HCT116 (cell line): ENCODE data around the gene SAMD4A. TPM values are rescaled to one million over a fixed set of nuclear protein-coding genes. Genes with fewer than 3 reads are reported as not detected.

ENCODE experiments used
- ATAC-seq: fragments of 200-7000 bp; cut with Tn5 transposase; 2 replicates; pipeline ENCODE4 v1.9.1; 2020; ENCODE audit warnings: mild to moderate bottlenecking, moderate library complexity
- BruUV-seq: library from RNA; stranded (reverse); fragments of 400-500 nt; replicated peaks from 2 replicates; lab custom pipeline; 2021; lab: Mats Ljungman, UMichigan
- CTCF ChIA-PET: fragments of 300-600 bp; sonication (Branson Sonifier 250); formaldehyde crosslinking; loops from one replicate; lab custom pipeline; 2021; ENCODE audit warnings: antibody characterized with exemption; lab: Charles Lee
- POLR2A ChIA-PET: fragments of 300-600, 350-600 bp; sonication (Branson Sonifier 250); formaldehyde crosslinking; loops from one replicate; lab custom pipeline; 2021; ENCODE audit warnings: antibody characterized with exemption; lab: Charles Lee
- RAD21 ChIA-PET, 2 experiments: fragments of 300-600 bp; sonication (Branson Sonifier 250); formaldehyde crosslinking; loops; one replicate each; lab custom pipeline; 2023; ENCODE audit warnings: low total read pairs in 2 of 2; ENCODE audit not compliant: uncharacterized antibody in 2 of 2, unreplicated experiment in 2 of 2, low non-redundant PET in 1 of 2; lab: Charles Lee
- DNase-seq: peaks from one replicate; pipeline ENCODE4 v3.0.0-alpha.2; 2010; ENCODE audit warnings: low read depth, low spot score
- H2AFZ ChIP-seq: fragments of 200-600 bp; shearing (Covaris generic), sonication (generic); 2 replicates; pipeline ENCODE4 v1.6.1; 2017; ENCODE audit warnings: low read depth, mixed run types, mixed read lengths, antibody characterized with exemption, low read length; ENCODE audit not compliant: poor library complexity, severe bottlenecking
- H3K27ac ChIP-seq: 2 replicates; pipeline ENCODE4 v1.5.1; 2012; ENCODE audit warnings: low read depth, low read length
- H3K27me3 ChIP-seq: fragments of 200-600 bp; sonication (generic); 2 replicates; pipeline ENCODE4 v1.6.1; 2016; ENCODE audit warnings: mixed run types, low read length, mixed read lengths; ENCODE audit not compliant: insufficient read depth
- H3K36me3 ChIP-seq, 2 experiments: fragments of 200-500 bp in 1 of 2; fragments of 200-600 bp in 1 of 2; sonication (Bioruptor generic) in 1 of 2; sonication (generic) in 1 of 2; 2 replicates each; pipeline versions ENCODE4 v1.5.1 to v1.6.1; 2014 to 2016; ENCODE audit warnings: low read length in 2 of 2, inconsistent platforms in 1 of 2, mixed read lengths in 1 of 2, mixed run types in 1 of 2; ENCODE audit not compliant: insufficient read depth in 2 of 2, control insufficient read depth in 1 of 2
- H3K4me1 ChIP-seq, 2 experiments: fragments of 200-600 bp in 1 of 2; sonication (generic) in 1 of 2; 2 replicates each; pipeline versions ENCODE4 v1.5.1 to v1.6.1; 2012 to 2017; ENCODE audit warnings: low read length in 2 of 2, inconsistent platforms in 1 of 2, mild to moderate bottlenecking in 1 of 2, mixed read lengths in 1 of 2, mixed run types in 1 of 2, moderate library complexity in 1 of 2; ENCODE audit not compliant: insufficient read depth in 2 of 2, control insufficient read depth in 1 of 2
- H3K4me2 ChIP-seq: fragments of 200-600 bp; sonication (generic); 2 replicates; pipeline ENCODE4 v1.6.1; 2017; ENCODE audit warnings: mixed run types, low read length, mixed read lengths
- H3K4me3 ChIP-seq, 2 experiments: fragments of 200-600 bp in 1 of 2; sonication (generic) in 1 of 2; replicated peaks in 1 of 2; 2 replicates each; pipeline ENCODE4 v1.5.1; 2011 to 2016; ENCODE audit warnings: low read length in 2 of 2, control low read depth in 1 of 2, low read depth in 1 of 2, mild to moderate bottlenecking in 1 of 2, mixed read lengths in 1 of 2, mixed run types in 1 of 2
- H3K79me2 ChIP-seq: fragments of 200-600 bp; sonication (generic); 2 replicates; pipeline ENCODE4 v1.6.1; 2017; ENCODE audit warnings: mild to moderate bottlenecking, mixed run types, low read length, moderate library complexity, mixed read lengths; ENCODE audit not compliant: insufficient read depth
- H3K9ac ChIP-seq: fragments of 200-600 bp; sonication (generic); 2 replicates; pipeline ENCODE4 v1.6.1; 2016; ENCODE audit warnings: low read length, mixed read lengths
- H3K9me2 ChIP-seq: fragments of 200-600 bp; sonication (generic), shearing (Covaris generic); 2 replicates; pipeline ENCODE4 v1.6.1; 2017; ENCODE audit warnings: mixed run types, mild to moderate bottlenecking, moderate library complexity; ENCODE audit not compliant: insufficient read depth
- H3K9me3 ChIP-seq, 2 experiments: fragments of 200-500 bp in 1 of 2; fragments of 200-600 bp in 1 of 2; sonication (Bioruptor generic) in 1 of 2; sonication (generic) in 1 of 2; 2 replicates each; pipeline ENCODE4 v1.6.1; 2014 to 2017; ENCODE audit warnings: low read length in 2 of 2, mixed read lengths in 2 of 2, inconsistent platforms in 1 of 2, low read depth in 1 of 2, mild to moderate bottlenecking in 1 of 2, mixed run types in 1 of 2, moderate library complexity in 1 of 2; ENCODE audit not compliant: control insufficient read depth in 1 of 2, insufficient read depth in 1 of 2
- H4K20me1 ChIP-seq: fragments of 200-600 bp; sonication (generic), shearing (Covaris generic); 2 replicates; pipeline ENCODE4 v1.6.1; 2017; ENCODE audit warnings: mixed run types, mild to moderate bottlenecking, moderate library complexity; ENCODE audit not compliant: insufficient read depth
- CBX3 ChIP-seq: IDR thresholded peaks from 2 replicates; pipeline ENCODE4 v1.6.1; 2012; ENCODE audit warnings: low read depth
- CEBPB ChIP-seq: IDR thresholded peaks from 2 replicates; pipeline ENCODE4 v1.6.1; 2012; ENCODE audit warnings: low read depth
- EGR1 ChIP-seq: IDR thresholded peaks from 2 replicates; pipeline ENCODE4 v1.6.1; 2012; ENCODE audit warnings: low read depth
- ELF1 ChIP-seq: IDR thresholded peaks from 2 replicates; pipeline ENCODE4 v1.6.1; 2012; ENCODE audit warnings: low read depth, borderline replicate concordance
- EZH2 ChIP-seq: fragments of 200-600 bp; sonication (generic); IDR thresholded peaks from 2 replicates; pipeline ENCODE4 v1.6.1; 2017; ENCODE audit warnings: antibody characterized with exemption, mixed run types
- EZH2phosphoT487 ChIP-seq: fragments of 200-600 bp; IDR thresholded peaks from 2 replicates; pipeline ENCODE4 v1.6.1; 2018; ENCODE audit warnings: antibody characterized with exemption, borderline replicate concordance
- FOSL1 ChIP-seq: IDR thresholded peaks from 2 replicates; pipeline ENCODE4 v1.6.1; 2012; ENCODE audit warnings: low read depth
- JUND ChIP-seq: IDR thresholded peaks from 2 replicates; pipeline ENCODE4 v1.6.1; 2012
- POLR2A ChIP-seq: IDR thresholded peaks from 2 replicates; pipeline ENCODE4 v1.7.0; 2011; ENCODE audit warnings: borderline replicate concordance; ENCODE audit not compliant: insufficient read depth, insufficient read length; ENCODE audit errors: extremely low read depth
- POLR2AphosphoS5 ChIP-seq: IDR thresholded peaks from 2 replicates; pipeline ENCODE4 v1.6.1; 2011; ENCODE audit warnings: mild to moderate bottlenecking, low read depth, low read length, moderate library complexity
- RAD21 ChIP-seq: IDR thresholded peaks from 2 replicates; pipeline ENCODE4 v1.6.1; 2012; ENCODE audit warnings: low read depth, mild to moderate bottlenecking
- SIN3A ChIP-seq: IDR thresholded peaks from 2 replicates; pipeline ENCODE4 v1.6.1; 2012; ENCODE audit warnings: low read depth
- SP1 ChIP-seq: IDR thresholded peaks from 2 replicates; pipeline ENCODE4 v1.6.1; 2012; ENCODE audit warnings: low read depth
- SRF ChIP-seq: IDR thresholded peaks from 2 replicates; pipeline ENCODE4 v1.6.1; 2012; ENCODE audit warnings: low read depth
- TCF7L2 ChIP-seq: IDR thresholded peaks from 2 replicates; pipeline ENCODE4 v1.7.0; 2011; ENCODE audit warnings: borderline replicate concordance, inconsistent platforms; ENCODE audit not compliant: insufficient read depth, insufficient read length; ENCODE audit errors: extremely low read depth
- ZFX ChIP-seq: fragments of 450-650 bp; IDR thresholded peaks from 2 replicates; pipeline ENCODE4 v1.6.1; 2017
- ZNF274 ChIP-seq: fragments of 200-500 bp; sonication (Bioruptor generic); IDR thresholded peaks from 2 replicates; pipeline ENCODE4 v1.6.1; 2014; ENCODE audit warnings: mild to moderate bottlenecking, low read depth, low read length, inconsistent platforms
- intact Hi-C: fragments of 100-400 bp; cut with micrococcal nuclease; formaldehyde crosslinking; loops from 2 replicates; pipeline ENCODE4 v1.10.0; 2022
- total RNA-seq: library from RNA; stranded (reverse); gene quantifications from one replicate; pipeline ENCODE4 v1.2.1, GENCODE V29; 2021; ENCODE audit not compliant: unreplicated experiment
- TF ChIP-seq, protein P1 (sequence below): IDR thresholded peaks from 2 replicates; pipeline ENCODE4 v1.6.1; 2012
- TF ChIP-seq, protein P2 (sequence below): IDR thresholded peaks from 2 replicates; pipeline ENCODE4 v1.6.1; 2012; ENCODE audit warnings: low read depth

Gene SAMD4A
- total RNA-seq, 1 experiment from 2014 or later: 9.0 TPM

DNA sequence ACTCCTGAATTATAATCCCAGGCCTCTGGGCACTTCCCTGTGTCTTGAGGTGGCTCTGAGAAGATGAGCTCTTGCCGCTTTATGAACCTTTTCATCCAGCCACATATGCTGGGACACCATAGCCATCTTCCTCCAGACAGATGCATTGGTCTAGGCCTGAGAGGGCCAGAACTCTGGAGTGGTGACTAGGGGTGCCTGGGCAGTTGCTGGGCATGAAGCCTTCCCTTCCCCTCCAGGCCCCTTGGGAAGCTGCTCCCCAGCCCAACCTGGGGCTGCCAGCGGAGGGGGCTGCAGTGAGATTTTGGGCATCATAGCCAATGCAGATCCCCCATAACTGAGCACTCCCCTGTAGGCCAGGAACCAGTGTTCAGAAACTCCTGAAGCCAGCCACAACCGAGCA lies 200.5 kb downstream of the SAMD4A start:
- CTCF ChIA-PET: no interaction called here
- Histone ChIP-seq H3K27me3 (no peaks in the 10 kb centered on the region), H3K4me2 (no peak overlapping the region)
- TF ChIP-seq EZH2 (no peak), TCF7L2 (no peak), ZNF274 (no peak), FOSL1 (no peak), CBX3 (no peak), SRF (no peak), SP1 (no peak), EGR1 (no peak), SIN3A (no peak), ELF1 (no peak)
- TF ChIP-seq, protein P1, sequence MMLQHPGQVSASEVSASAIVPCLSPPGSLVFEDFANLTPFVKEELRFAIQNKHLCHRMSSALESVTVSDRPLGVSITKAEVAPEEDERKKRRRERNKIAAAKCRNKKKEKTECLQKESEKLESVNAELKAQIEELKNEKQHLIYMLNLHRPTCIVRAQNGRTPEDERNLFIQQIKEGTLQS: no peak
- TF ChIP-seq, all 23 proteins: peak for 0
- Histone ChIP-seq H3K4me3 (no peak overlapping the region), H4K20me1 (no peaks in the 10 kb centered on the region), H3K4me1 (peaks cover 4 to 9% of the 10 kb centered on the region in 2 experiments), H3K79me2 (no peaks in the 10 kb centered on the region), H3K36me3 (0 out of 4 replicates have a peak, but pooled peaks cover 0 to 4% of the 10 kb centered on the region in 2 experiments), H3K27ac (no peak overlapping the region), H2AFZ (no peak overlapping the region), H3K9me2 (no peaks in the 10 kb centered on the region), H3K9me3 (no peaks in the 10 kb centered on the region), H3K9ac (no peak overlapping the region)
- POLR2A ChIA-PET: no interaction called here
- intact Hi-C loops: no loop called here
- DNase-seq (no peak), ATAC-seq (no peak)
- RAD21 ChIA-PET: no interaction called here
- BruUV-seq: no TSS peak

GRCh38 chr14:54768501-54769129 lies 201.7 kb downstream of the SAMD4A start:
- Histone ChIP-seq H3K4me3 (no peak overlapping the region), H3K4me1 (peaks cover 13 to 21% of the 10 kb centered on the region in 2 experiments)
- TF ChIP-seq JUND (no peak), EGR1 (no peak), EZH2phosphoT487 (no peak), ZFX (no peak), ELF1 (no peak), POLR2AphosphoS5 (no peak), ZNF274 (no peak), SIN3A (no peak), POLR2A (no peak), SP1 (no peak), EZH2 (no peak), CEBPB (no peak), RAD21 (no peak)
- TF ChIP-seq, protein P2, sequence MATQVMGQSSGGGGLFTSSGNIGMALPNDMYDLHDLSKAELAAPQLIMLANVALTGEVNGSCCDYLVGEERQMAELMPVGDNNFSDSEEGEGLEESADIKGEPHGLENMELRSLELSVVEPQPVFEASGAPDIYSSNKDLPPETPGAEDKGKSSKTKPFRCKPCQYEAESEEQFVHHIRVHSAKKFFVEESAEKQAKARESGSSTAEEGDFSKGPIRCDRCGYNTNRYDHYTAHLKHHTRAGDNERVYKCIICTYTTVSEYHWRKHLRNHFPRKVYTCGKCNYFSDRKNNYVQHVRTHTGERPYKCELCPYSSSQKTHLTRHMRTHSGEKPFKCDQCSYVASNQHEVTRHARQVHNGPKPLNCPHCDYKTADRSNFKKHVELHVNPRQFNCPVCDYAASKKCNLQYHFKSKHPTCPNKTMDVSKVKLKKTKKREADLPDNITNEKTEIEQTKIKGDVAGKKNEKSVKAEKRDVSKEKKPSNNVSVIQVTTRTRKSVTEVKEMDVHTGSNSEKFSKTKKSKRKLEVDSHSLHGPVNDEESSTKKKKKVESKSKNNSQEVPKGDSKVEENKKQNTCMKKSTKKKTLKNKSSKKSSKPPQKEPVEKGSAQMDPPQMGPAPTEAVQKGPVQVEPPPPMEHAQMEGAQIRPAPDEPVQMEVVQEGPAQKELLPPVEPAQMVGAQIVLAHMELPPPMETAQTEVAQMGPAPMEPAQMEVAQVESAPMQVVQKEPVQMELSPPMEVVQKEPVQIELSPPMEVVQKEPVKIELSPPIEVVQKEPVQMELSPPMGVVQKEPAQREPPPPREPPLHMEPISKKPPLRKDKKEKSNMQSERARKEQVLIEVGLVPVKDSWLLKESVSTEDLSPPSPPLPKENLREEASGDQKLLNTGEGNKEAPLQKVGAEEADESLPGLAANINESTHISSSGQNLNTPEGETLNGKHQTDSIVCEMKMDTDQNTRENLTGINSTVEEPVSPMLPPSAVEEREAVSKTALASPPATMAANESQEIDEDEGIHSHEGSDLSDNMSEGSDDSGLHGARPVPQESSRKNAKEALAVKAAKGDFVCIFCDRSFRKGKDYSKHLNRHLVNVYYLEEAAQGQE: no peak

More at GRCh38 chr14:54768501-54769129, 201.7 kb downstream of the SAMD4A start:
- no peaks in the 10 kb centered on the region for H3K9me2 ChIP-seq
- H3K79me2 ChIP-seq: no peaks in the 10 kb centered on the region
- 0 out of 4 replicates have a peak, but pooled peaks cover 0 to 4% of the 10 kb centered on the region in 2 experiments for H3K36me3 ChIP-seq
- intact Hi-C loops: no loop called here
- H3K27ac ChIP-seq: no peak overlapping the region
- no peak overlapping the region for H3K4me2 ChIP-seq
- DNase-seq (no peak), ATAC-seq (no peak)
- ChIA-PET RAD21 (no interaction called here), POLR2A (no interaction called here), CTCF (no interaction called here)
- H3K9ac ChIP-seq: no peak overlapping the region
- no peaks in the 10 kb centered on the region for H4K20me1 ChIP-seq
- BruUV-seq: no TSS peak
- no peaks in the 10 kb centered on the region for H3K27me3 ChIP-seq
- no peak overlapping the region for H2AFZ ChIP-seq
- H3K9me3 ChIP-seq: no peaks in the 10 kb centered on the region
